Globus pallidus (tissue), 1 donor: ENCODE data around the gene GPR55.
"Not testable (repeated sequence)": the region's sequence is repeated elsewhere in the genome, so short reads cannot be mapped to it uniquely, and the experiment has no call there.

Source experiments
- DNase-seq: peaks from one replicate; pipeline ENCODE4 v3.0.0-alpha.2; 2015; ENCODE audit warnings: low spot score

Gene GPR55

DNA sequence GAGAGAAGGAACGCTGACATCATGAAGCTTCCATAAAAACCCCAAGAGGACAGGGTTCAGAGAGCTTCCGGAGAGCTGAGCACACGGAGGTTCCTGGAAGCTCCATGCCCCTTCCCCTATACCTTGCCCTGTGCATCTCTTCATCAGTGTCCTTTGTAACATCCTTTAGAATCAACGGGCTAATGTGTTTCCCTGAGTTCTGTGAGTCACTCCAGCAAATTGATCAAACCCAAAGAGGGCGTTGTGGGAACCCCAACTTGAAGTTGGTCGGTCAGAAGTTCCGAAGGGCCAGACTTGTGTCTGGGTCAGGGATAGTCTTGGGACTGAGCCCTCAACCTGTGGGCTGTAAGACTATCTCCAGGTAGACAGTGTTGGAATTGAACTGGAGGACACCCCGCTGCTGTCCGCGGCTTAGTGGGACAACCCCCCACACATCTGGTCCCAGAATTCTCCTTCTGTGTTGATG lies 25.9 kb upstream of the GPR55 start:
- no peak for DNase-seq

DNA sequence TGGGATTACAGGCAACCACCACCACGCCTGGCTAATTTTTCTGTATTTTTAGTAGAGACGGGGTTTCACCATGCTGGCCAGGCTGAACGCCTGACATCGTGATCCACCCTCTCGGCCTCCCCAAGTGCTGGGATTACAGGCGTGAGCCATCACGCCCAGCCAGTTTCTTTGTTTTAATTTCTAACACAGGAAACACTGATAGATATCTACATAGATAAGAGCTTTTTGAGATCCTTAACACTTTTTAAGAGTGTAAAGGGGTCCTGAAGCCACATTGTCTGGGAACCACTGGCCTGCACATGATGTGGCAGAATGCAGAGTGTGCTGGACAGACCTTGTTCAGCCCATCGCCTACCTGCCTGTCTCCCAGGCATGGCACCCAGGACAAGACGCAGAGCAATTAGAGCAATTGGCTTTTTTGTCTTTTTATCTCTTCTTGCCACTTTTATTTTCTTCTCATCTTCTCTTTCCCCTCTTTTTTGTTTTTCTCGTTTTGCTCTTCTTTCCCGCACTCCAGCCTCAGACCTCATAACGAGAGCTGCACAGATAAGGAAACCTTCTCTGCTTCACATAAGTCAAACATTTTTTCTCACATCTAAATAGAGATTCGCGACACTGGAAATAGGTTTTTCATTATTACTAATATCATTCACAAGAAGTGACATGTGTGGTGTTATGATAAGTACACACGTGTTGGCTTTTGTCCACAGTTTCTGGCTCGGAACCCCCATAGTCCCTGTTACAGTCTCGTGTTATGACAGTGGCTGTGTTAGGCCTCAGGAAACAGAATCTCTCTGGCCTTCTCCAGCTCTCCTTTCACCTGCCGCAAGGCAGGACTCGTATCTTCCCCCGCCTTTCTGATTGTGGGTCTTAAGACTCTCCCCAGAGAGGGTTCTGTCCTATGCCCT lies 25.2 kb upstream of the GPR55 start:
- no peak for DNase-seq

- DNase-seq: peak; percentile 24
These were observed 22.9 kb upstream of the GPR55 start for GRCh38 chr2:230947908-230948365.

GRCh38 chr2:230947235-230947576 lies 22.2 kb upstream of the GPR55 start:
- no peak for DNase-seq

GRCh38 chr2:230946429-230947234 lies 21.6 kb upstream of the GPR55 start:
- DNase-seq: no peak

DNA sequence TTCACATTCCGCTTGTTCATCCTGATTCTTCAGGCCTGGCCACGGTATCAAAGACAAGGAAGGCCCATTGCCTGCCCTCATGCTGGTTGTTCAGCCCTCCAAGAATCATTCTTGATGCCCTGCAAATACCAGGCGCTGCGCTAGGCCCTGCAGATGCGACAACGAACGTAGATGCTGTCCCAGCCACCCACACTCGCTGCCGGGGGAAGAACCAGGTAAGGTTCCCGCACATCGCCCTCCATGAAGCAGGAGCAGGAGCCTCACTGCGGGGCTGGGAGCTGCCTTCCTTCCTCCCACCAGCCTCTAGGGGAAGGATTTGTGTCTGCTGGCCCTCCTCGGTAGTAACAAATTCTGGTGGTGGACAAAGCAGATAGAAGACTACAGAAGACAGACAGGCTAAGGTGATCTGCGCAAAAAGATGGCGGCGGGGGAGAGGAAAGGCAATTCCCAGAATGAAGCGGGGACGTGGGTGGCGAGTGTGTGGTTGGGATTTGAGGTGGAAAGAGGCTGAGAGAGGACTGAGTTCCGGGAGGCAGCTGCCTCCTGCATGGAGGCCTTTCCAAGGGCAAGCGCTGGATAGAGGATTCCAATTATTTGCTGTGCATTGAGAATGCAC lies 19.8 kb upstream of the GPR55 start:
- no peak for DNase-seq

DNA sequence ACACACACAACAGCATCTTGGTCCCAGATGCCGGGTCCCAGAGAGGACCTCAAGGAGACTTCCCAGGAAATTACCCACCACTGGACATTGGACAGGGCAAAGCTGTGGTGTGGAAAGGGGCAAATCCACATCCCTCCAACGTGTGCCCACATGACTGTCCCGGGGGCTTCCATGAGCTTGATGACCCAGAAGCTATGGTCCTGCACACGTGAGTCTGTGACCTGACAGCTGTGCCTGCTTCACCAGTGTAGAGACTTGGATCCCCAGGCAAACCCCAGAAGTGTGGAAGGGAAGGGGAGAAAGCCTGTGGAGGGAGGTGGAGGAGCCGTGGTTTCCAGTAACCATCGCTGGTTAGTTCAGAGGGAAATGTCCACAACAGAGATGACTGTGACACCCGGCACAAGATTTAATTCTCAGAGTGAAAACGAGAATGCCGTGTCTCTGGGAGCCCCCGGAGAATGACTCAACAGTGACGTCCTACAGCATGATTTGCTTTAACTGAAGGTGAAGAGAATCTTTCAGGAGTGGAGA lies 19.1 kb upstream of the GPR55 start:
- no peak for DNase-seq

GRCh38 chr2:230942920-230943896 lies 18.2 kb upstream of the GPR55 start:
- peak; percentile 39 for DNase-seq

- DNase-seq: no peak
These were observed 17.3 kb upstream of the GPR55 start for GRCh38 chr2:230942371-230942770.

DNA sequence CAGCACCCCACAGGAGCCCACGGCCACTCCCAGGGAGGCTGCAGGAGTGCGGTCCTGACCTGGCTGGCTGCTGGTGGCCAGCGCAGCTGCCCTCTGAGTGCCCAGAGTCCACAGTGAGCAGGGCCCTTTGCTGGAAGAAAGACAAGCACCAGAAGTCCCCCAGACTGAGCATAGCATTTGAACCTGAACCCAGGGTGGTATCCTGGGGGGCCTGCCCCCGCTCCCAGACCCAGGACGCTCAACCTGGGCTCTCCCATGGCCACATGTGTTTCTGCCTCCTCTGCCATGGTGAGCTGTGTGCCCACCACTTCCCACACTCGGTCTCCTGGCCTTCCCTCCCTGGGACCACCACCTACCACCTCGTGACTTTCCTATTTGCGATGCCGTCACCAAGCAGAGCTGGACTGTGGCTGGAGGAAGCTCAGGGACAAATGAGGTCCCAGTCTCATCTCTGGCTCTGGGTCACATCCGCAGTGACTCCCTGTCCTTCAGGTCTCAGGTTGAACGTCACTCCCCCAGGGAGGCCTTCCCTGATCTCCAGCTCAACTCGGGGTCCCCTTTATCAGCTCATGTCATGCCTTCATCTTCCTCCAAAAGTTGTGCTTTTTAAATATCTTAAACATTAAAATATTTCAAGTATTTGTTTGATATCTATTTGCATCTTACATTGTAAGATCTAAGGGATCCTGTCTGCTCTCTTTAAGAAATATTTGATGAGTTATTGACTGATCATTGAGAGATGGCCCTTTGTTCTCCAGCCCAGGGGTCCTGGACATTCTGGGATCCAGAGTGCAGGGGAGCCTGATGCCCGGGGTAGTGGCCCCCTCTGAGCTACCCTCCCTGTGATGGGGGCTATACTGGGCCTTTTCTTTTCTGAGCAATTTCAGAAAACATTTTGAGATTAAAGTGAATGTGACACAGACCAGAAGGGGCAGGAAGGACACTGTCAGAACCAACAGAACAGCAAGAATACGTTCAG lies 16.4 kb upstream of the GPR55 start:
- no peak for DNase-seq

GRCh38 chr2:230940471-230940815 lies 15.4 kb upstream of the GPR55 start:
- no peak for DNase-seq

GRCh38 chr2:230939691-230940470 lies 14.8 kb upstream of the GPR55 start:
- no peak for DNase-seq

GRCh38 chr2:230939066-230939591 lies 14.1 kb upstream of the GPR55 start:
- no peak for DNase-seq

- DNase-seq: no peak
These were observed 13.5 kb upstream of the GPR55 start for GRCh38 chr2:230938516-230939065.

DNA sequence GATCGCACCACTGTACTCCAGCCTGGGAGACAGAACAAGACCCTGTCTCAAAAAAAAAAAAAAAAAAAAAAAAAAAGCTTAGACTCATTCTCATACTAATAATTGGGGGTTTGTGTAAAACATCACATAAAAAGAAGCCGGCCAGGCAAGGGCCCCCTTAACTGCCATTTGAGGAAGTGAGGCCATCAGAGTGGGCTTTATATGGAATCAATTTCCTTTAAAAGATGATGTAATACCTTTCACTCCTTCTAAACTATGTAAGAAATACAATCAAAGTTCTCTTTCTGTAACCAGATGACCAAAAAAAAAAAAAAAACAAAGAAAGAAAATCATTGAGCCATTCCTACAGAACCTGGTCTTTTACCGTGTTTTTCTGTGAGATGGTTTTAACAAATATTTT lies 13.1 kb upstream of the GPR55 start:
- DNase-seq: no peak

DNA sequence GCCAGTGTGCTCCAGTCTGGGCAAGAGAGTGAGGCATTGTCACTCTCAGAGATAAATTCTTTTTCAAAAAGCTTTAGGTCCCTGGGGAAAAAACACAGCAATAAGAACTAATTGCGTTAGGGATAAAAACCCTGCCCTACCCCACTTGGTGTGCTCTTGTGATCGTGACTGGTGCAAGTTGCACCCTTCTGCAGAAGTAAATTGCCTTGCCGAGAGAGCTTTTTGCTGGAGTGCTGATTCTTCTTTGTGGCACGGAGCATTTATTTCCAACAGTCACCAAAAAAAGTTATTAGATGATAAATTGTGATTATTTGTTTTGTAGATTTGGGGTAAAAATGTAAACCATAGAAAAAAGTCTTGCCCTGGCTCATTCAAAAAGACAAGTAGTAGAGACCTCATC lies 12.3 kb upstream of the GPR55 start:
- no peak for DNase-seq

GRCh38 chr2:230936243-230936642 lies 11.2 kb upstream of the GPR55 start:
- not testable (repeated sequence) for DNase-seq

DNA sequence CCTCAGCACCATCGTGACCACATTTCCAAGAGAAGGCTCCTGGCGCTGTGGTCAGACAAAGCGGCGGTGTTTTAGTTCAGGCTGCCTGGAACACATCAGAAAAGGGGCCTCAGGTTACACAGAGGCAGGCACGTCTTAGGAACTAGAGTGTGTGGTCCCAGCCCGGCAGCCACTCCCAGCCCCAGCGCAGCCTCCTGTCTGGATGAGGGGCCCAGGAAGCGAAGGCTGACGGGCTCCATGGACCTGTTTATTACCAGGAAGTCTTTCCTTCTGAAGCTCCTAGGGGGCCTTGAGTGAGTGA lies 10.0 kb upstream of the GPR55 start:
- no peak for DNase-seq
